Right kidney (tissue), 1 donor: Measurements from ENCODE around the gene UCN.

Experiments
- DNase-seq: peaks from one replicate; pipeline ENCODE4 v3.0.0-alpha.2; 2016

The UCN gene

GRCh38 chr2:27261241-27261925, 46.9 kb downstream of the UCN start:
- DNase-seq = no peak

DNA sequence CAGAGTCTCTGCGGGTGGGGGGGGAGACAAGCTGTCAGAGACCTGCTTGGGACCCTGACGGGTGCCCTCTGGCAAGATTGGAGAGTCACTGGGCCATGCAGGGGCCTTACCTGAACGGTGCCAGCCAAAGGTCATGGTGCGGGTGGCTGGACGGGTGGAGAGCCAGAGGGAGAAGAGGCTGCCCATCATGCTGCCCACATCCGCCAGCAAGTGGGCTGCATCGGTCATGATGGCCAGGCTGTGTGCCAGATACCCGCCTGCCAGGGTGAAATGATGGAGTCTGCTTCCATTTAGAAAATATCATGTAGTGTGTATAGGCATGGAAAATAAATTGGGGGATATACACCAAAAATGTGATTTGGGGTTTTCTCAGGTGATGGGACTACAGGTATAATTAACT, 50.2 kb downstream of the UCN start:
- no peak for DNase-seq
